ENCODE data around the gene EIF4A2.

Gene EIF4A2

GRCh38 chr3:186759231-186759930, 24.0 kb upstream of the EIF4A2 start:
- H3K27ac ChIP-seq (ENCODE audit: low read depth, low read length): no peak overlapping the region

DNA sequence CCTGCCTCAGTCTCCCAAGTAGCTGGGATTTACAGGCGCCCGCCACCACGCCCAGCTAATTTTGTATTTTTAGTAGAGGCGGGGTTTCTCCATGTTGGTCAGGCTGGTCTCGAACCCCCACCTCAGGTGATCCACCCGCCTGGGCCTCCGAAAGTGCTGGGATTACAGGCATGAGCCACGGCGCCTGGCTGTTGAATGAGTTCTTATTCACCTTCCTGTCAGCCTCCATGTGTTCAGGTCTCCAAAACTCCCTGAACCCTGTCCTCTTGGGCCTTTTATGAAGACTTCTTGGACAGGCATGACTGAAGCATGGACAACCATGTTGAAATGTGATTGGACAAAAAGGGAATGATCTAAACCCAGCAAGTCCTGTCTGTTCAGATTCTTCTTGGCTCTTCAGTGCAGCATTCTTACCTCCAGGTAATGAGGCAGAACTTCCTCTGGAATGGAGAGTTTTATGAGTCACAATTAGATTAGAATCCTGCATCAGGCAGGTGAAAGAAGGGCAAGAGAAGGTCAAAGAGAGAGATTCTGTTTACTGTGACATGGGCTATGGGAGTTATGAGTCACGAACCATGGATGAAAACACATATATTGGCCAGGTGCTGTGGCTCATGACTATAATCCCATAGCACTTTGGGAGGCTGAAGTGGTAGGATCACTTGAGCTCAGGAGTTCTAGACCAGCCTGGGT, 23.1 kb upstream of the EIF4A2 start:
- no peak overlapping the region for H3K27ac ChIP-seq (ENCODE audit: low read depth, low read length)
- no peaks in the 10 kb centered on the region for H3K4me1 ChIP-seq (ENCODE audit: control insufficient read depth, insufficient read depth, low read length, unreplicated experiment)
- H2AFZ ChIP-seq (ENCODE audit: low read length, unreplicated experiment): no peak overlapping the region
- H3K79me2 ChIP-seq (ENCODE audit: control insufficient read depth, insufficient read depth, low read length, unreplicated experiment): no peaks in the 10 kb centered on the region
- no peaks in the 10 kb centered on the region for H3K36me3 ChIP-seq (ENCODE audit: insufficient read depth, low read length)
- H3K27me3 ChIP-seq (ENCODE audit: insufficient read depth, low read length): no peaks in the 10 kb centered on the region
- no peak overlapping the region for H3K4me3 ChIP-seq (ENCODE audit: low read depth, low read length)

More at GRCh38 chr3:186759231-186759930, 24.0 kb upstream of the EIF4A2 start:
- Histone ChIP-seq H3K36me3 (ENCODE audit: insufficient read depth, low read length) (no peaks in the 10 kb centered on the region), H3K79me2 (ENCODE audit: control insufficient read depth, insufficient read depth, low read length, unreplicated experiment) (no peaks in the 10 kb centered on the region), H3K27me3 (ENCODE audit: insufficient read depth, low read length) (no peaks in the 10 kb centered on the region), H2AFZ (ENCODE audit: low read length, unreplicated experiment) (no peak overlapping the region), H3K4me1 (ENCODE audit: control insufficient read depth, insufficient read depth, low read length, unreplicated experiment) (no peaks in the 10 kb centered on the region), H3K4me3 (ENCODE audit: low read depth, low read length) (no peak overlapping the region)

DNA sequence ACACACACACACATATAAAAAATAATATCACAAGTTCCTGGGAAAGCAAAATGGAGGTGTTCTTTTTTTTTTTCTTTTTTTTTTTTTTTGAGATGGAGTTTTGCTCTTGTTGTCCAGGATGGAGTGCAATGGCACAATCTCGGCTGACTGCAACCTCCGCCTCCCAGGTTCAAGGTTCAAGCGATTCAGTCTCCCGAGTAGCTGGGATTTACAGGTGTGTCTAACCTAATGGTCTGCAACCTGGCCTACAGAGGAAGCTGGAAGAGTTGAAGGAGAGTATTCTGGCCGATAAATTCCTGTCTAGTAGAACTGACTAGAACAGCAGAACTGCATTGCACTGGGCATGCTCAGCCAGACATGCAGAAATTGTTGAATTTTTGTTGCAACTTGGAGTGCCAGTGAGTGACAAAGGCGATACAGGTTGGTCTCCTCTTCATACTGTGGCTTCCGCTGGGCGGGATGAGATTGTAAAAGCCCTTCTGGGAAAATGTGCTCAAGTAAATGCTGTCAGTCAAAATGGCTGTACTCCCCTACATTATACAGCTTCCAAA, 22.4 kb upstream of the EIF4A2 start:
- no peak overlapping the region for H3K27ac ChIP-seq (ENCODE audit: low read depth, low read length)
- H3K4me3 ChIP-seq (ENCODE audit: low read depth, low read length): no peak overlapping the region
- H3K27me3 ChIP-seq (ENCODE audit: insufficient read depth, low read length): no peaks in the 10 kb centered on the region
- H3K36me3 ChIP-seq (ENCODE audit: insufficient read depth, low read length): no peaks in the 10 kb centered on the region
- H2AFZ ChIP-seq (ENCODE audit: low read length, unreplicated experiment): no peak overlapping the region
- H3K79me2 ChIP-seq (ENCODE audit: control insufficient read depth, insufficient read depth, low read length, unreplicated experiment): no peaks in the 10 kb centered on the region
- no peaks in the 10 kb centered on the region for H3K4me1 ChIP-seq (ENCODE audit: control insufficient read depth, insufficient read depth, low read length, unreplicated experiment)

GRCh38 chr3:186772281-186772694, 11.1 kb upstream of the EIF4A2 start:
- Histone ChIP-seq H2AFZ (ENCODE audit: low read length, unreplicated experiment) (peak overlapping the region; percentile 95), H3K36me3 (ENCODE audit: insufficient read depth, low read length) (no peaks in the 10 kb centered on the region), H3K4me1 (ENCODE audit: control insufficient read depth, insufficient read depth, low read length, unreplicated experiment) (peaks cover 3% of the 10 kb centered on the region), H3K27ac (ENCODE audit: low read depth, low read length) (no peak overlapping the region), H3K79me2 (ENCODE audit: control insufficient read depth, insufficient read depth, low read length, unreplicated experiment) (no peaks in the 10 kb centered on the region), H3K27me3 (ENCODE audit: insufficient read depth, low read length) (no peaks in the 10 kb centered on the region), H3K4me3 (ENCODE audit: low read depth, low read length) (peak overlapping the region; percentile 79)

DNA sequence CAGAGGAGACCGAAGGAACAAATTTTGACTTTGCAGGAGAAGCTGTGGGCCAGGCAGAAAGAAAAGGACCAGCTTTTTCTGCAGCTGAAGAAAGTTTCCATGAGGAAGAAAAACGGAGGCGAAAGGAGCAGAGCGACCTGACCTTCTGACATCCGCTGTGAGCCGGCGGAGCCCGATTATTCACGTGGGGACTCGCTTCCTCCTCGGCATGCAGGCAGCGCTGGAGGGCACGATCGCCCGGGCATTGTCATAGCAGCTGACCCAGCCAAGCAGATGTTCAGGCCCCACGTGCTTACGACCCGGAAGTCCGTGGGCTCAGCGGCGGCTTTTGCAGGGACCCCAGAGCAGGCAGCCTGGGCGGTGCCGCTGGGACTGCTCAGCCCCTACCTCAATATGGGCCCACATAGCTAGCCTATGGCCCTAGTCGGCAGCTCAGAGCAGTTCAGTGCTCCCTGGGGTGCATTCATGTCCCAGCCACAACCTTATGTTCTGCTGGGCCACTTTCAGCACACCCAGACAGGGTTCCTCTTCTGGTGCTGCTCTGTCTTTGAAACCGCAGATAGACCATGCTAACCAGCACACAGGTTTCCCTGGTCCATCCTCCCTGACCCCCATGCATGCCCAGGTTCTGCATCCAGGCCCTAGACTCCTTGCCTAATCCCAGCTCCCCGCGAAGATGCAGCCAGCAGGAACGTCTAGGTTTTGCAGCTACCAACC, 10.5 kb upstream of the EIF4A2 start:
- Histone ChIP-seq H3K27ac (ENCODE audit: low read depth, low read length) (no peak overlapping the region), H3K4me3 (ENCODE audit: low read depth, low read length) (peak overlapping the region; percentile 79), H3K79me2 (ENCODE audit: control insufficient read depth, insufficient read depth, low read length, unreplicated experiment) (no peaks in the 10 kb centered on the region), H2AFZ (ENCODE audit: low read length, unreplicated experiment) (peak overlapping the region; percentile 95), H3K4me1 (ENCODE audit: control insufficient read depth, insufficient read depth, low read length, unreplicated experiment) (peaks cover 3% of the 10 kb centered on the region), H3K27me3 (ENCODE audit: insufficient read depth, low read length) (no peaks in the 10 kb centered on the region), H3K36me3 (ENCODE audit: insufficient read depth, low read length) (no peaks in the 10 kb centered on the region)

- Histone ChIP-seq H3K79me2 (ENCODE audit: control insufficient read depth, insufficient read depth, low read length, unreplicated experiment) (no peaks in the 10 kb centered on the region), H3K4me3 (ENCODE audit: low read depth, low read length) (no peak overlapping the region), H3K27me3 (ENCODE audit: insufficient read depth, low read length) (no peaks in the 10 kb centered on the region), H3K36me3 (ENCODE audit: insufficient read depth, low read length) (no peaks in the 10 kb centered on the region), H3K4me1 (ENCODE audit: control insufficient read depth, insufficient read depth, low read length, unreplicated experiment) (peaks cover 3% of the 10 kb centered on the region), H3K27ac (ENCODE audit: low read depth, low read length) (no peak overlapping the region), H2AFZ (ENCODE audit: low read length, unreplicated experiment) (no peak overlapping the region)
Measured at GRCh38 chr3:186775999-186776398, 7.4 kb upstream of the EIF4A2 start.

- H3K27ac ChIP-seq (ENCODE audit: low read depth, low read length): no peak overlapping the region
- H3K4me1 ChIP-seq (ENCODE audit: control insufficient read depth, insufficient read depth, low read length, unreplicated experiment): peaks cover 6% of the 10 kb centered on the region
- H3K36me3 ChIP-seq (ENCODE audit: insufficient read depth, low read length): peaks cover 7% of the 10 kb centered on the region; the same call in 1 of the 2 replicates
- no peak overlapping the region for H2AFZ ChIP-seq (ENCODE audit: low read length, unreplicated experiment)
- H3K79me2 ChIP-seq (ENCODE audit: control insufficient read depth, insufficient read depth, low read length, unreplicated experiment): peaks cover 20% of the 10 kb centered on the region
- H3K27me3 ChIP-seq (ENCODE audit: insufficient read depth, low read length): no peaks in the 10 kb centered on the region
- H3K4me3 ChIP-seq (ENCODE audit: low read depth, low read length): no peak overlapping the region
Measured at GRCh38 chr3:186779204-186779603, 4.2 kb upstream of the EIF4A2 start.

- Histone ChIP-seq H3K79me2 (ENCODE audit: control insufficient read depth, insufficient read depth, low read length, unreplicated experiment) (peaks cover 54% of the 10 kb centered on the region), H2AFZ (ENCODE audit: low read length, unreplicated experiment) (peak overlapping the region; percentile 97)
Measured at GRCh38 chr3:186782542-186783057, 777 bp upstream of the EIF4A2 start.

GRCh38 chr3:186783731-186784515, 546 bp downstream of the EIF4A2 start:
- Histone ChIP-seq H3K4me3 (ENCODE audit: low read depth, low read length) (peak overlapping the region; percentile 97), H2AFZ (ENCODE audit: low read length, unreplicated experiment) (no peak overlapping the region), H3K27ac (ENCODE audit: low read depth, low read length) (peak overlapping the region; percentile 92), H3K36me3 (ENCODE audit: insufficient read depth, low read length) (peaks cover 54% of the 10 kb centered on the region), H3K27me3 (ENCODE audit: insufficient read depth, low read length) (no peaks in the 10 kb centered on the region), H3K79me2 (ENCODE audit: control insufficient read depth, insufficient read depth, low read length, unreplicated experiment) (peaks cover 67% of the 10 kb centered on the region), H3K4me1 (ENCODE audit: control insufficient read depth, insufficient read depth, low read length, unreplicated experiment) (peaks cover 26% of the 10 kb centered on the region)

More at GRCh38 chr3:186782542-186783057, 777 bp upstream of the EIF4A2 start:
- Histone ChIP-seq H3K27ac (ENCODE audit: low read depth, low read length) (peak overlapping the region; percentile 92), H3K4me1 (ENCODE audit: control insufficient read depth, insufficient read depth, low read length, unreplicated experiment) (peaks cover 20% of the 10 kb centered on the region), H3K36me3 (ENCODE audit: insufficient read depth, low read length) (peaks cover 41% of the 10 kb centered on the region), H3K4me3 (ENCODE audit: low read depth, low read length) (peak overlapping the region; percentile 97), H3K27me3 (ENCODE audit: insufficient read depth, low read length) (no peaks in the 10 kb centered on the region)
